ENCODE data around the gene KRT35.

GRCh38 chr17:41505007-41505808, 24.3 kb upstream of the KRT35 start, which contains the start of gene KRT13:
- no peak for TF ChIP-seq GATA2 (IDR thresholded peaks at IDR 0.05; ENCODE audit: low read depth, low read length)
- no peak for TF ChIP-seq GATA3 (IDR thresholded peaks at IDR 0.05; ENCODE audit: low read depth, low read length)

All from SH-SY5Y (cell line).